Tibial nerve (tissue), 4 donors: ENCODE results near the gene GPRIN1. TPM values are rescaled to one million over a fixed set of nuclear protein-coding genes. Genes with fewer than 3 reads are reported as not detected.

Source experiments
- DNase-seq, 2 donors: peaks; one replicate each; pipeline ENCODE4 v3.0.0-alpha.2; 2019; ENCODE audit warnings: low spot score in 2 of 2
- H3K27ac ChIP-seq, 4 donors: fragments of 200-600 bp; sonication (generic) in 3 of 4; one replicate each; pipeline ENCODE4 v1.5.1; 2017 to 2019; ENCODE audit warnings: mild to moderate bottlenecking in 1 of 4
- H3K27me3 ChIP-seq, 2 donors: fragments of 200-600 bp; sonication (generic) in 1 of 2; one replicate each; pipeline versions ENCODE4 v1.5.1 to v1.6.0; 2017 to 2019
- H3K36me3 ChIP-seq, 3 donors: fragments of 200-600 bp; sonication (generic); one replicate each; pipeline ENCODE4 v1.5.1; 2018 to 2019
- H3K4me1 ChIP-seq, 4 donors: fragments of 200-600 bp; sonication (generic) in 3 of 4; one replicate each; pipeline ENCODE4 v1.5.1; 2017 to 2019
- H3K4me3 ChIP-seq, 4 donors: fragments of 200-600 bp; sonication (generic) in 3 of 4; one replicate each; pipeline ENCODE4 v1.5.1; 2017 to 2019; ENCODE audit warnings: mild to moderate bottlenecking in 1 of 4, moderate library complexity in 1 of 4
- H3K9me3 ChIP-seq, 4 donors: fragments of 200-600 bp; sonication (generic) in 3 of 4; one replicate each; pipeline ENCODE4 v1.5.1; 2017 to 2019
- CTCF ChIP-seq, 5 experiments: fragments of 200-600 bp in 3 of 5; fragments of 450-650 bp in 2 of 5; sonication (generic) in 3 of 5; IDR thresholded peaks; one replicate each; pipeline ENCODE4 v1.5.1; 2016 to 2019; ENCODE audit warnings: antibody characterized with exemption in 5 of 5, mild to moderate bottlenecking in 3 of 5, moderate library complexity in 2 of 5
- EP300 ChIP-seq, 2 donors: sonication (generic); formaldehyde crosslinking; IDR thresholded peaks; one replicate each; pipeline ENCODE4 v1.6.1; 2017; ENCODE audit warnings: antibody characterized with exemption in 2 of 2, mild to moderate bottlenecking in 1 of 2
- POLR2A ChIP-seq, 2 donors: fragments of 450-650 bp; IDR thresholded peaks; one replicate each; pipeline ENCODE4 v1.6.1; 2017; ENCODE audit warnings: antibody characterized with exemption in 2 of 2, mild to moderate bottlenecking in 2 of 2, moderate library complexity in 2 of 2
- WGBS, 2 donors: methylation state at CpG; one replicate each; pipeline ENCODE4 v1.1.5; 2018; 5-methylcytosine and 5-hydroxymethylcytosine counted together
- total RNA-seq, 4 donors: library from RNA; depleted of rRNA; stranded (reverse); fragments of >200 nt; gene quantifications; one replicate each; pipeline ENCODE4 v1.1.0, GENCODE V29; 2016

GPRIN1 gene
- total RNA-seq, 4 donors from 2014 or later, result 0.22 to 0.90 TPM; not detected in 2

DNA sequence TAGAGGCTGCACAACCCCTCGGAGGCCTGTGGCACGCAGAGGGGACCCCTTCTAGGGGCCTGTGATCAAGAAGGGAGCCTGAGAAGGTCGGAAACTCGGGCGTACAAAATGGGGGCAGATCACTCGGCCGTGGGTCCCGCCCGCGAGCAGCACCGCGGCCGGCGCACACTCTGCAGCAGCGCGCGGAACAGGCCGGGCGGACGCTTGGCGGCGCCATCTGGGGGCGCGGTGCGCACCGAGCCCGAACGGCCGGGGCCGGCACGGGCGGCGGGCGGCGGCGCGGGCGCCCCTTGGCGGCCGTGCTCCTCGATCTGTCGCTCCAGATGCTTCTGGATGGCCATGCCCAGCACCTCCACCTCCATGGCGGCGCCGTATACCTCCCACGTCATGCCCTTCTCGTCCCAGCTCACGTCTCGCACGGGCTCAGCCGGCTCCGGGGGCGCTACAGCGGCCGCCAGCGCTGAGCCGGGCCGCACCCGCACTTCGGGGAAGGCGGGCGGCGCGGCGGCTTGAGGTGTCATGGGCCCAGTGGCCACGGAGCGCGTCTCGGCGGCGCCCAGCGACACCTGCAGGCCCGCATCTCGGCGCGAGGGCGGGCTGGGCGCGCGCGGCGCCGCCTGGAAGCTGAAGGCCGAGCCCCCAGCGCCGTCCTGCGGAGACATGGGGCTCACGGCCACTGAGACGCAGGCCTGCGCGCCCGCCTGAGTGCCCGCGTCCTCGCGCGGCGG lies 13.1 kb downstream of the GPRIN1 start:
- no peak overlapping the region for H3K27ac ChIP-seq
- peaks cover 0 to 35% of the 10 kb centered on the region in 2 donors for H3K27me3 ChIP-seq
- H3K36me3 ChIP-seq, result no peaks in the 10 kb centered on the region
- 8 to 14% methylated on average over 14 to 41 of the region's 98 CpGs for WGBS, 2 donors
- peaks cover 0 to 10% (median 1%) of the 10 kb centered on the region in 4 donors for H3K4me1 ChIP-seq
- TF ChIP-seq CTCF (IDR thresholded peaks at IDR 0.05), result peak in 4 of 5 experiments; percentile 16 to 52 (median 27)
- TF ChIP-seq EP300 (IDR thresholded peaks at IDR 0.05), result no peak
- peak overlapping the region in 2 of 4 donors; percentile 26 to 43 for H3K4me3 ChIP-seq
- no peak for DNase-seq
- no peaks in the 10 kb centered on the region for H3K9me3 ChIP-seq

GRCh38 chr5:176596069-176596644 lies 13.8 kb downstream of the GPRIN1 start:
- no peak overlapping the region for H3K27ac ChIP-seq
- no peaks in the 10 kb centered on the region for H3K9me3 ChIP-seq
- no peak for TF ChIP-seq CTCF (IDR thresholded peaks at IDR 0.05)
- TF ChIP-seq EP300 (IDR thresholded peaks at IDR 0.05), result no peak
- TF ChIP-seq POLR2A (IDR thresholded peaks at IDR 0.05), result no peak
- DNase-seq, result no peak
- no peaks in the 10 kb centered on the region for H3K36me3 ChIP-seq
- WGBS, 2 donors, result 76 to 80% methylated on average over 22 to 23 of the region's 23 CpGs
- peaks cover 0 to 10% (median 1%) of the 10 kb centered on the region in 4 donors for H3K4me1 ChIP-seq
- peaks cover 0 to 30% of the 10 kb centered on the region in 2 donors for H3K27me3 ChIP-seq
- peak overlapping the region in 1 of 4 donors; percentile 43 for H3K4me3 ChIP-seq

- TF ChIP-seq EP300 (IDR thresholded peaks at IDR 0.05) (no peak), CTCF (IDR thresholded peaks at IDR 0.05) (no peak), POLR2A (IDR thresholded peaks at IDR 0.05) (no peak)
- WGBS, 2 donors, result 71 to 93% methylated on average over 11 of the region's 11 CpGs
- H3K36me3 ChIP-seq, result no peaks in the 10 kb centered on the region
- DNase-seq, result no peak
- H3K4me3 ChIP-seq, result no peak overlapping the region
- H3K9me3 ChIP-seq, result no peaks in the 10 kb centered on the region
- H3K4me1 ChIP-seq, result peaks cover 0 to 10% (median 1%) of the 10 kb centered on the region in 4 donors
- H3K27me3 ChIP-seq, result peaks cover 0 to 30% of the 10 kb centered on the region in 2 donors
- no peak overlapping the region for H3K27ac ChIP-seq
Observed at GRCh38 chr5:176595386-176595943, 14.5 kb downstream of the GPRIN1 start.

DNA sequence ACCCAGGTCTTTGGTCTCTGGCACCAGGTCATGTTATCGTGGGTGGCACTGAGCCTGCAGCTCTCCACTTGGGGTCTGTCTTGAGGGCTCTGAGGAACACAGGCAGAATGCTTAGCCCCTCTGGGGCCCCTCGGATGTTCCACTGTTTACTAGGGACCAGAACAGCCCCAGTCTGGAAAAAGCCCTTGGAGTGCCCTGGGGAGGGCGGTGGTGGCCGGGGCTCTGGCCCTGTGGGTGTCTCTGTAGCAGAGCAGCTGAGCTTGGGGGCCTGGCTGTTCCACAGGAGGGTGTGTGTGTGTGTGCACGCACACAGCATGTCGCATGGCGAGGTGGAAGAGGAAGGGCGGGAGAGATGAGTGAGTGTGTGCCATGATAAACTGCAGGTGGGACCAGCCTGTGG lies 15.4 kb downstream of the GPRIN1 start:
- WGBS, 2 donors, result 82 to 88% methylated on average over 8 of the region's 8 CpGs
- H3K4me3 ChIP-seq, result no peak overlapping the region
- peaks cover 0 to 10% (median 1%) of the 10 kb centered on the region in 4 donors for H3K4me1 ChIP-seq
- DNase-seq, result no peak
- no peak overlapping the region for H3K27ac ChIP-seq
- no peaks in the 10 kb centered on the region for H3K9me3 ChIP-seq
- peaks cover 0 to 30% of the 10 kb centered on the region in 2 donors for H3K27me3 ChIP-seq
- no peaks in the 10 kb centered on the region for H3K36me3 ChIP-seq
- no peak for TF ChIP-seq EP300 (IDR thresholded peaks at IDR 0.05)
- TF ChIP-seq POLR2A (IDR thresholded peaks at IDR 0.05), result no peak
- TF ChIP-seq CTCF (IDR thresholded peaks at IDR 0.05), result no peak
